ENCODE data around the gene DENND1B. TPM values are rescaled to one million over a fixed set of nuclear protein-coding genes. Genes with fewer than 3 reads are reported as not detected.

Gene DENND1B
- polyA plus RNA-seq, 1 donor from 2014 or later: 12.4 TPM

DNA sequence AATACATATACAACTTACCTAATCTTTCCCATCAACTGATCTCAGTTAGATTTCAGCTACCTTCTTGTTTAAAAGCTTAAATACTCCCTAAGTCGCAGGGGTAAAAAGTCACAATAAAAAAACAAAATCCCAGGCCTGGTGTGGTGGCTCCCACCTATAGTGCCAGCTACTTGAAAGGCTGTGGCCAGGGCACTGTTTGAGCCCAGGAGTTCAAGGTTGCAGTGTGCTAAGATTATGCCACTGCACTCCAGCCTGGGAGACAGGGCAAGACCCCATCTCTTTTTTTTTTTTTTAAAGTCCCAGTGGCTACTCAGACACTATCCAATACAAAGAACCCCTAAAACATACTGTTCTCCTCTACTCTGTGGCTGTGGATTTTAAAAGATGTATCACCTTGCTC is 228.3 kb downstream of the DENND1B start:
- Histone ChIP-seq H3K4me3 (ENCODE audit: low read length) (no peak overlapping the region), H3K27ac (ENCODE audit: low read length) (no peak overlapping the region), H4K20me1 (ENCODE audit: insufficient read depth) (no peaks in the 10 kb centered on the region), H3F3A (ENCODE audit: insufficient read depth, low read length, poor library complexity, severe bottlenecking) (no peaks in the 10 kb centered on the region), H3K9me3 (ENCODE audit: low read length) (no peaks in the 10 kb centered on the region), H3K9ac (ENCODE audit: low read length) (no peak overlapping the region), H3K4me2 (ENCODE audit: low read length) (no peak overlapping the region), H3K36me3 (ENCODE audit: insufficient read depth, low read length) (no peaks in the 10 kb centered on the region), H3K27me3 (ENCODE audit: insufficient read depth, low read depth, low read length) (no peaks in the 10 kb centered on the region), H2AFZ (ENCODE audit: low read depth, low read length) (no peak overlapping the region), H3K9me2 (ENCODE audit: insufficient read depth, low read length) (no peaks in the 10 kb centered on the region), H3K79me2 (replicated peaks; ENCODE audit: insufficient read depth, low read length) (no peaks in the 10 kb centered on the region)
- TF ChIP-seq TAF1 (IDR thresholded peaks at IDR 0.05; ENCODE audit: low read depth) (no peak), EP300 (conservative IDR thresholded peaks at IDR 0.05; ENCODE audit: poor library complexity, severe bottlenecking) (no peak), POLR2AphosphoS5 (IDR thresholded peaks at IDR 0.05) (no peak), CTCF (IDR thresholded peaks at IDR 0.05; ENCODE audit: poor library complexity, severe bottlenecking) (no peak), SMC3 (conservative IDR thresholded peaks at IDR 0.05; ENCODE audit: poor library complexity) (no peak), EZH2 (IDR thresholded peaks at IDR 0.05; ENCODE audit: borderline replicate concordance, insufficient read depth, low read length, poor library complexity, severe bottlenecking) (no peak), MXI1 (conservative IDR thresholded peaks at IDR 0.05; ENCODE audit: poor library complexity, severe bottlenecking) (no peak), RAD21 (conservative IDR thresholded peaks at IDR 0.05) (no peak)
- TF ChIP-seq, protein P1, sequence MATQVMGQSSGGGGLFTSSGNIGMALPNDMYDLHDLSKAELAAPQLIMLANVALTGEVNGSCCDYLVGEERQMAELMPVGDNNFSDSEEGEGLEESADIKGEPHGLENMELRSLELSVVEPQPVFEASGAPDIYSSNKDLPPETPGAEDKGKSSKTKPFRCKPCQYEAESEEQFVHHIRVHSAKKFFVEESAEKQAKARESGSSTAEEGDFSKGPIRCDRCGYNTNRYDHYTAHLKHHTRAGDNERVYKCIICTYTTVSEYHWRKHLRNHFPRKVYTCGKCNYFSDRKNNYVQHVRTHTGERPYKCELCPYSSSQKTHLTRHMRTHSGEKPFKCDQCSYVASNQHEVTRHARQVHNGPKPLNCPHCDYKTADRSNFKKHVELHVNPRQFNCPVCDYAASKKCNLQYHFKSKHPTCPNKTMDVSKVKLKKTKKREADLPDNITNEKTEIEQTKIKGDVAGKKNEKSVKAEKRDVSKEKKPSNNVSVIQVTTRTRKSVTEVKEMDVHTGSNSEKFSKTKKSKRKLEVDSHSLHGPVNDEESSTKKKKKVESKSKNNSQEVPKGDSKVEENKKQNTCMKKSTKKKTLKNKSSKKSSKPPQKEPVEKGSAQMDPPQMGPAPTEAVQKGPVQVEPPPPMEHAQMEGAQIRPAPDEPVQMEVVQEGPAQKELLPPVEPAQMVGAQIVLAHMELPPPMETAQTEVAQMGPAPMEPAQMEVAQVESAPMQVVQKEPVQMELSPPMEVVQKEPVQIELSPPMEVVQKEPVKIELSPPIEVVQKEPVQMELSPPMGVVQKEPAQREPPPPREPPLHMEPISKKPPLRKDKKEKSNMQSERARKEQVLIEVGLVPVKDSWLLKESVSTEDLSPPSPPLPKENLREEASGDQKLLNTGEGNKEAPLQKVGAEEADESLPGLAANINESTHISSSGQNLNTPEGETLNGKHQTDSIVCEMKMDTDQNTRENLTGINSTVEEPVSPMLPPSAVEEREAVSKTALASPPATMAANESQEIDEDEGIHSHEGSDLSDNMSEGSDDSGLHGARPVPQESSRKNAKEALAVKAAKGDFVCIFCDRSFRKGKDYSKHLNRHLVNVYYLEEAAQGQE (IDR thresholded peaks at IDR 0.05; ENCODE audit: borderline replicate concordance): no peak

DNA sequence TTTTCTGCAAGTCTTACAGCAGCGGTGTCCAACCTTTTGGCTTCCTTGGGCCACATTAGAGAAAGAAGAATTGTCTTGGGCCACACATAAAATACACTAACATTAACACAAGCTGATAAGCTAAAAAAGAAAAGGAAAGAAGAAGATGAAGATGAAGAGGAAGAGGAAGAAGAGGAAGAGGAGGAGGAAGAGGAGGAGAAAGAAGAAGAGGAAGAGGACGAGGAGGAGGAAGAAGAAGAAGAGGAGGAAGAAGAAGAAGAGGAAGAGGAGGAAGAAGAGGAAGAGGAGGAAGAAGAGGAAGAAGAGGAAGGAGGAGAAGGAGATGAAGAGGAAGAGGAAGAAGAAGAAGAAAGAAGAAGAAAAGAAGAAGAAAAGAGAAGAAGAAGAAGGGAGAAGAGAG is 230.7 kb downstream of the DENND1B start:
- TF ChIP-seq CTCF (IDR thresholded peaks at IDR 0.05; ENCODE audit: poor library complexity, severe bottlenecking) (no peak), MXI1 (conservative IDR thresholded peaks at IDR 0.05; ENCODE audit: poor library complexity, severe bottlenecking) (no peak), POLR2AphosphoS5 (IDR thresholded peaks at IDR 0.05) (no peak), RAD21 (conservative IDR thresholded peaks at IDR 0.05) (no peak), TAF1 (IDR thresholded peaks at IDR 0.05; ENCODE audit: low read depth) (no peak), SMC3 (conservative IDR thresholded peaks at IDR 0.05; ENCODE audit: poor library complexity) (no peak), EZH2 (IDR thresholded peaks at IDR 0.05; ENCODE audit: borderline replicate concordance, insufficient read depth, low read length, poor library complexity, severe bottlenecking) (no peak), EP300 (conservative IDR thresholded peaks at IDR 0.05; ENCODE audit: poor library complexity, severe bottlenecking) (no peak)
- TF ChIP-seq, protein P1 (IDR thresholded peaks at IDR 0.05; ENCODE audit: borderline replicate concordance): no peak
- Histone ChIP-seq H3K9me2 (ENCODE audit: insufficient read depth, low read length) (no peaks in the 10 kb centered on the region), H3K9me3 (ENCODE audit: low read length) (no peaks in the 10 kb centered on the region)

More for the DNA sequence above, 230.7 kb downstream of the DENND1B start:
- Histone ChIP-seq H2AFZ (ENCODE audit: low read depth, low read length) (no peak overlapping the region), H3F3A (ENCODE audit: insufficient read depth, low read length, poor library complexity, severe bottlenecking) (no peaks in the 10 kb centered on the region), H3K4me3 (ENCODE audit: low read length) (no peak overlapping the region), H3K27me3 (ENCODE audit: insufficient read depth, low read depth, low read length) (no peaks in the 10 kb centered on the region), H4K20me1 (ENCODE audit: insufficient read depth) (no peaks in the 10 kb centered on the region), H3K36me3 (ENCODE audit: insufficient read depth, low read length) (no peaks in the 10 kb centered on the region), H3K79me2 (replicated peaks; ENCODE audit: insufficient read depth, low read length) (no peaks in the 10 kb centered on the region), H3K9ac (ENCODE audit: low read length) (no peak overlapping the region), H3K27ac (ENCODE audit: low read length) (no peak overlapping the region), H3K4me2 (ENCODE audit: low read length) (no peak overlapping the region)

All from neural cell (in vitro differentiated cells).